Daoy (cell line): ENCODE results near the gene RPRM. TPM values are rescaled to one million over a fixed set of nuclear protein-coding genes. Genes with fewer than 3 reads are reported as not detected.
"Not testable (repeated sequence)": the region's sequence is repeated elsewhere in the genome, so short reads cannot be mapped to it uniquely, and the experiment has no call there.

Source experiments
- DNase-seq: peaks from one replicate; pipeline ENCODE4 v3.0.0-alpha.2; 2015; ENCODE audit warnings: low read depth
- total RNA-seq: library from RNA; depleted of rRNA; stranded (reverse); fragments of >200 nt; shearing (Covaris generic); gene quantifications from 2 replicates; pipeline ENCODE4 v1.2.3, GENCODE V29; 2014; rRNA removed

Gene RPRM
- 0.12 and 0.40 TPM in 2 replicates for total RNA-seq

DNA sequence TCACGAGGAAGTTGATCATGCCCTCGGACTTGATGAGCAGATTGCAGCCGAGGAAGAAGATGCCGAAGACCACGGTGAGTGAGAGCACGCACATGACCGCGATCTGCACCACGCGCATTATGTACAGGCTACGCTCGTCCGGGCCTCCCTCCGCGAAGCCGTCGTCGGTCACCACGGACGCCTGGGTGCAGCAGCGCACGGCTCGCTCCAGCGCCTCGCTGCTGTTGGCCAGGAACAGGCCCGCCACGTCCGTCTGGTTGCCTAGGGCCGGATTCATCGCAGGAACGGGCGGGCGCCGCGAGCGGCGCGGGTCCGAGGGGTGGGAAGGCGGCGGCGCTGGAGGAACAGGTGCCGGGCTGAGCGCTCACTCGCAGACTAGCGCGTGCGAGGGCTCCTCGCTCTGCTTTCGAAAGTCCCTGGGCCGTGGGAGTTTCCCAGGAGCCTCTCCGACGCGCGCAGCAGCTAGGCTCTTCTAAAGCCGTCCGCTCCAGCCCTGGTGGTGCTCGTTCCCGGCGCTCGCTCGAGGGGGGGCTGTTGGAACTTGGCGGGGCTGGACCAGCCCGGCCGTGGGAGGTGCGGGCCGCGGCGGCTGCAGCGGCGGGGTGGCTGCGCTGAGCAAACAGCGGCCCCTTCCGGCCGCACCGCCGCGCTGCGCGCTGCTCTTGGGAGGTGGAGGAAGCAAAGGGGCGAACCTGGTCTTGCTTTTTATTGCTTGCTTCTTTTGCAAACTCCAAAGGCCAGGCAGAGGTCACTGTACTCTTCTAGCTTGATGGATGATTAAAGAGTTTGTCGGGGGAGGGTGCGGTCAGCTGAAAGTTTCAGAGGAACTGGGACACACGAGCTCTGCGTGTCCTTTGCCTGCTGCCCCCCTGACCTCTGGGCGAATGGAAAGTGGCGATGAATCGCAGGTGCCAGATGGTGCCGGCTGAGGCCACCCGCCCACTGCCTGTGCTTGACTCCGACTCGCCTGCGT lies at the start of gene RPRM:
RPRM (minus strand) TSS at position 474 of the 973 bp plus-strand sequence; CDS start at position 277, 197 bp downstream.
- DNase-seq, result peak; percentile 50

GRCh38 chr2:153519257-153519875 lies 40.8 kb upstream of the RPRM start:
- DNase-seq, result peak; percentile 17

DNA sequence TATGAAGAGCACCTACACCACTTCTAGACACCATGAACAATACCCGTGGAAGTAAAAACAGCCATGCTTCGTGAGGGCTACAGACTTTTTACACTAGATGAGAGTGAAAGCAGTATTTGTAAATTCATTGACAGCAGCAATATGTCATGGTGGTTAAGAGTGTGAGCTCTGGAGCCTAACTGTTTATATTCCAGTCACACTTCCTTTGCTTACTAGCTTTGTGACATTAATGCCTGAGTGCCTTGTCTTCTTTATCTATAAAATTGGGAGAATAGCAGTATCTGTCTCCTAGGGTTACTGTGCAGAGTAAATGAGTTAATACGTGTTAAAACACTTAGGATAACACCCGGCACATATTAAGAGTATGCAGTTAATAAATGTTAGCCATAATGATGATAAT lies 33.8 kb upstream of the RPRM start:
- DNase-seq, result no peak

- DNase-seq, result no peak
Observed at GRCh38 chr2:153510996-153511395, 32.4 kb upstream of the RPRM start.

DNA sequence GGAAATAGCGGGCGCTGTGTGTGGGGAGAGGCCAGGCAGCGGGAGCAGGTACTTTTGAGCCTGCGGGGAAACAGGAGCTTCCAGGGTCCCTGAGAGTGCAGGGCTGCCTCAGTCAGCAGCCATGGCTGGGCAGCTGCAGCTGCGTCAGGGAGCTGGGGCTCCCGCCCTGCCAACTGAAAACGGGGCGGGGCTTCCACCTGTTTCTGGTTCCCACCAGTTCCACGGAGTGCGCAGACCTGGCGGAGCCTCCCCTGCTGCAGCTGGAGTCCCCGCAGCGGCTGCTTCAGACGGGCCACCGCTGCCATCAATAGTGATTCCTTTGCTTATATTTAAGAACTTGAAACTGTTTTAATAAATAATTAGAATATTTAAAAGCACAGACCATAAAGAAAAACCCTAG lies 30.6 kb upstream of the RPRM start:
- no peak for DNase-seq

DNA sequence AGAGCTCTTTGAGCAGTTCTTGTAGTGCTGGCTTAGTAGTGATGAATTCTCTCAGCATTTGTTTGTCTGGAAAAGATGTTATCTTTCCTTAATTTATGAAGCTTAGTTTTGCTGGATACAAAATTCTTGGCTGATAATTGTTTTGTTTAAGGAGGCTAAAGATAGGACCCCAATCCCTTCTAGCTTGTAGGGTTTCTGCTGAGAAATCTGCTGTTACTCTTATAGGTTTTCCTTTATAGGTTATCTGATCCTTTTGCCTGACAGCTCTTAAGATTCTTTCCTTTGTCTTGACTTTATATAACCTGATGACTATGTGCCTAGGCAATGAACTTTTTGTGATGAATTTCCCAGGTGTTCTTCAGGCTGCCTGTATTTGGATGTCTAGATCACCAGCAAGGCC lies 27.9 kb upstream of the RPRM start:
- DNase-seq, result not testable (repeated sequence)

- DNase-seq, result no peak
Observed at GRCh38 chr2:153499439-153499838, 20.9 kb upstream of the RPRM start.

DNA sequence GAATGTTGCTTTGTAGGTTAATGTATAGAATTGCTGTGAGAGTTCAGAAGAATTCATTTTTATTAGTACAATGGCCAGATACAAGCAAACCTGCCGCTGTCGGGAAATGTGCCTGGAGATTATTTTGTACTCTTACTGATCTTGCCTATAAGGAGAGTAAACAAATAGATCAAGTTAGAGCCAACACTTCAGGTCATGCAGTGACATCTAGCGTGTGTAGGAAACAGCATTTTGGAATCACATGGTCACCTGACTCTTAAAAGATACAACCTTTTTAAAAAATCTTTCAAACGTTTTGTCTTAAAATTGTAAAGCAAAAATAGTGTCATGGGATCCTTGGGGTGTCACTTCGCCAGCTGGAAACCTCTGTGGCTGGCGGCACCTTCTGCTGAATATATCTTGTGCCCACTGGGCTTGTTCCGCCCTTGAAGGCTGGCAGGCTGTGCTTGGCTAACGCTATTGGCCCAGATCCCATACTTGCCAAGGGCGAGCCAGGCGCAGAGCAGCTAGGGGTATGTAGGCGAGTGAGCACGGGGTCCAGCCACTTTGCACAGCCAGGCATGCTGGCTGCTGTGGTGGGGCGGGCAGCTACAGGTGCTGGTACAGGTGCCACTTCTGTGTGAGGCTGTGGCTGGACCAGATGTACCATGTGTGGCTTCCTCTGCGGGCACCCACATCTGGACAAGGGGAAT lies 19.5 kb upstream of the RPRM start:
- no peak for DNase-seq

- DNase-seq, result no peak
Observed at GRCh38 chr2:153495725-153496124, 17.2 kb upstream of the RPRM start.

GRCh38 chr2:153488072-153488471 lies 9.5 kb upstream of the RPRM start:
- no peak for DNase-seq

DNA sequence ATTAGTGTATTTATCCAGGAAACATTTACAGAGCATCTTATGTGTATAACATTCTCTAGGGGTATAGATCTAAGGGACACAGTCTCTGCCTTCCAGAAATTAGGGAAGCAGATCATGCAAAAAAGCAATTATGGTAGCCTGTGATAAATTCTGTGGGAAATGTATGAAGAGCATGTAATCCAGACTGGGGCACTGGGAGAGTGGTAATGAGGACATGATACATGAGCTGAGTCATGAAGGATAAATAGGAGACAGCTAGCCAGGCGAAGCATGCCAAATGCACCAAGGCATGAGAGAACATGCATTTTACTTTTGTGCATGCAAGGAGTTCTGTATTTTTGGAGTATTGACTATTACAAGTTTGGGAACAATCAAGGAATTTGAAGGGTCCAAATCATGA lies 8.9 kb upstream of the RPRM start:
- peak; percentile 4 for DNase-seq

- DNase-seq, result no peak
Observed at GRCh38 chr2:153479573-153479972, 1.0 kb upstream of the RPRM start.

DNA sequence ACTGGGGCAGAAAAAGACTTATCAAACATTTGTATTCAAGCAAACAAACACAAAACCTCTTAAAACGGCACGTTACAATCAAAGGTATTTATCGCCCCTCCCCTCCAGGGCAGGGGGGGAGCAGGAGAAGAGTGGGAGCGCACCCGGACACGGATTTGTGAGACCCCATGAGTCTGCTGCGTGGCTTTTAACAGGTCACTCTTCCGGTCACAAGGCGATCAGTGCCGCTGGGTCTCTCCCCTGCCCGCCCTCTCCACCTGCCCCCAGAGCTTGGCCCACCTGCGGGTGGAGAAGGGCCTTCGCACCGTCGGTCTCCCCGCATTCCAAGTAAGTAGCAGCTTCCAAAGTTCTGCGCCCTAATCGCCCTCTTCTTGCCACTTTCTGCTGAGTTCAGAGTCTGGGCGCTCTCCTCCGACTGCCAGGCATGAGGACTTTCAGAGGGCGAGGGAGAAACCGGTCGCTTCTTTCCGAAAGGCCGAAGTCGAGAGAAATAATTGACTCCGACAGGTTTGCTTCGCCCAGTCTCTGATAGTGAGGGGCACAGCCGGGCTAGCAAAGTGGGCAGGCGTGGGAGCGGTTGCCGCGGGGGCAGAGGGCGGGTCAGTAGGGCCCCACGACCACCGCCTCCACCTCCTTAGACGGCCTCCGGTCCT lies 800 bp downstream of the RPRM start:
- DNase-seq, result peak; percentile 2

DNA sequence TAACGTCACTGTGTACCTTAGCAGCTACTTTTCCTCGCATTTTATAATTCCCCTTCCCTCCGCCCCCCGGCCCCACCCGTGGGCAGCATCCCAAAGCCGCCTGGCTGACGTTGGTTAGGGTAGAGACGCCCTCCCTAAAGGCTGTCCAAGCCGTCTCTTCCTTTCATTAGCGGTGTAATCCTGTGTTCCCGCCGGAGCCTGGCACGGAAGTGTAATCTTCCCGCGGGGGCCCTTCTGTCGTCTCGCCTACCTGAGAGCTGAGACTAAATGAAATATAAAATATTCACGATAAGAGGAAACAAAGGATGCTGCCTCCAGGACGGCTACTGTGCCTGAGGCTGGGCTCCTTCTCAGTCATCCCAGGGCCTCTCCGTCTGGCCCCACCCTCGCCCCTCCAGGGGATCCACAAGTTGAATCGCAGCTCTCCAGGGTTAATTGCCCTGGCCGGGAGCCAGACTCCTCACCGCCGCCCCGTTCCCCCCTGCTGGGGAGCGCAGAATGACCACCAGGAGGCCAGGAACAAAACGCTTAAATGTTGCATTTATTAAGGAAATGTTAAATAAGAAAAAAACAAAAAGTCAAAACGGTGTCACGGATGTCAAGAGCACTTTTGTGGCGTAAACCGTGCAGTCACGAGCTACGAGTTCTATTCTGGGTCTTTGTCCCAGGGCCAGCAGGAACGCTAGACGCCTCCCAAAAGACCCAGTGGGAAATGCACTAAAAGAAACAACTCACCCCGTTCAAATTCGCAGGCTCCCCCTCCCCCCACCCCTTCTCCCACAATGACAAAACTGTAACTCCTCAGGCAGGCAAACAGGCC lies 1.5 kb downstream of the RPRM start:
- peak; percentile 22 for DNase-seq

DNA sequence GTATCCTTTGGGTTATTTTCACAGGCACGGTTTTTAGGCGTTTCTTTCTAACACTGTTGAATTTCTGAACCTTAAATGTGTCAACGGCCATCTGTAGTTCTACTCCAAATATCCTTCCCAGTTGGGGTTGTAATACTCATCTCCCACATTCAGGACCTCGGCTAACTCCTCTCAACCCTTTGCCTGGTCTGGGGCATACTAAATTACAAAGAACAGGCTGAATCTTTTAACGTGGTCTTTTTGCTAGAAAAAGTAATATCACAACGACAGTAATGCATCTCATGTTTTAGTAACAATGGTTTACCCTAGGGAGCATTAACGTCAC lies 2.1 kb downstream of the RPRM start:
- DNase-seq, result no peak

DNA sequence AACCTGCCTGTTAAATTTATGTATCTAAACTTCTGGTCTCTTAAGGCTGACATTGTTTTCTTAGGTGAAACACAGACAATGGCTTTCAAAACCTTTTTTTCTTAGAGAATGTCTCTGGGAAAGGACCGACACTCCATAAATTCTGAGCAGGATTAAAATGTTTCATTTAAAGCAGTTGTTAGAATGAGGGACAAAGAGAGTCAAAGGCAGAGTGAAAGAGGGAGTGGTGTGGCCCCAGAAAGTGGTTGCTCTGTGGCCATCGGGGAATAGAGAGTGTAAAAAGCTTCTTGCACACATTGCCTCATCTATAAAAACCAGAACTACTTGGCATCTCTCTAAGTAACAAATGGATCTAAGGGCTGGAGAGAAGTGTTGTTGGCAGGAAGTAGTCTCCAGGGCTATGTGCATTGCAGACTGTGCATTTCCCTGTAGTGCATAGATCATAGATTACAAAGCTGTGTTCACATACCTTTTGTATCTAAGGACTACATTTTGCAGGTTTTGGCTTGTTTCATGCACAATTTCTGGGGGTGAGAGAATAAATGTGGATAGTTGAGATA lies 3.6 kb downstream of the RPRM start:
- DNase-seq, result no peak

DNA sequence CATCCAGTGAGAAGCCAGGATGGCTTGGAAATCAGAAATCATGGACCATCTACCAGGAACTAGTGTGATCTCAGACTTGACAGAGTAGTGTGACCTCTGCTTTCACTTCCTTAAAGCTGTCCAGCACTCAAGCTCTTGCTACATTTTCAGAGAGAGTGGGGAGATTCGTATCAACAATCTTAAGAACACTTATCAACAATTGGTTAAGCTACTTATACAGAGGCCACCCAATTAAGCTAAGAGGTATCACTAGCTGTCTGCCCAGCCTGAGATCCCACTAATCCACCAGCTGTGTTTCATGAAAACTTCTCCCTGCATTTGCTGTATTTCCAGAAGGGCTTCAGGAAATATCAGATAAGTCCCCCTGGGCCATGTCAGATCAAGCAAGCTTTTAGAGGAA lies 4.2 kb downstream of the RPRM start:
- no peak for DNase-seq

- DNase-seq, result no peak
Observed at GRCh38 chr2:153470867-153471266, 7.7 kb downstream of the RPRM start.

DNA sequence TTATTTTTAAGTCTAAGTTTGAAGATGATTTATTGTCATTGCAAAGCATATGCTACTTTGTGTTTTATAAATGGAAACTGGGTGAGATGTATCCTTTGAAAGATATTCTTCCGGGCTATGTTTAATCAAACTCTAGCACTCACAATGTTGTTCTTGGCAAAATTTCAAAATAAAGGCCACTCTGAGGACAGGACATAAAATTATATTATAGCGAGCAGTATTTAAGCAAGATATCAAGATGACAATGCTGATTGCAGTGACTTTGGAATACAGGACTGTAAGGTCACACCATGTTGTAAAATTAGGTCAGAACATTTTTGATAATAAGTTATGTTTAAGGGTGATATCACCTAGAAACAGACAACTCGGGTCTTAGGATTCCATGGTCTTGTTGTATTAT lies 14.2 kb downstream of the RPRM start:
- DNase-seq, result no peak

- DNase-seq, result no peak
Observed at GRCh38 chr2:153462338-153462859, 16.2 kb downstream of the RPRM start.

- no peak for DNase-seq
Observed at GRCh38 chr2:153461453-153461852, 17.1 kb downstream of the RPRM start.
